WTC11 (cell line): ENCODE measurements around the gene SHISA7. TPM values are rescaled to one million over a fixed set of nuclear protein-coding genes. Genes with fewer than 3 reads are reported as not detected.

Experiments
- ATAC-seq: fragments of 200-7000 bp; cut with Tn5 transposase; 2 replicates; pipeline ENCODE4 v1.10.0; 2021; ENCODE audit warnings: mild to moderate bottlenecking, moderate library complexity
- CTCF ChIA-PET: fragments of 300-600 bp; sonication (Branson Sonifier 250); formaldehyde crosslinking; loops from one replicate; lab custom pipeline; 2021; ENCODE audit warnings: antibody characterized with exemption; lab: Charles Lee
- POLR2A ChIA-PET: fragments of 350-600 bp; sonication (Branson Sonifier 250); formaldehyde crosslinking; loops from one replicate; lab custom pipeline; 2021; ENCODE audit warnings: antibody characterized with exemption; lab: Charles Lee
- DNase-seq: peaks from one replicate; pipeline ENCODE4 v3.0.0; 2021; ENCODE audit warnings: low spot score
- H3K27ac Mint-ChIP-seq: 2 replicates; pipeline ENCODE4 v1.8.0; 2021; ENCODE audit warnings: mixed read lengths
- H3K27me3 Mint-ChIP-seq: 2 replicates; pipeline ENCODE4 v1.8.0; 2021; ENCODE audit warnings: low read depth, mild to moderate bottlenecking, moderate library complexity, mixed read lengths
- H3K36me3 Mint-ChIP-seq: 2 replicates; pipeline ENCODE4 v1.8.0; 2021; ENCODE audit warnings: mixed read lengths
- H3K4me1 Mint-ChIP-seq: 2 replicates; pipeline ENCODE4 v1.8.0; 2022; ENCODE audit warnings: mixed read lengths
- H3K4me3 Mint-ChIP-seq: 2 replicates; pipeline ENCODE4 v1.8.0; 2021; ENCODE audit warnings: mild to moderate bottlenecking, moderate library complexity, mixed read lengths
- H3K9me3 Mint-ChIP-seq: 2 replicates; pipeline ENCODE4 v1.8.0; 2021; ENCODE audit warnings: mixed read lengths
- CREM ChIP-seq: sonication (generic); formaldehyde crosslinking; IDR thresholded peaks from 2 replicates; pipeline ENCODE4 v1.8.1; 2022; ENCODE audit warnings: mild to moderate bottlenecking, missing genetic modification reagents, moderate library complexity
- FOXK1 ChIP-seq: sonication (generic); formaldehyde crosslinking; IDR thresholded peaks from 2 replicates; pipeline ENCODE4 v1.8.0; 2022; ENCODE audit warnings: mild to moderate bottlenecking, moderate library complexity, missing genetic modification reagents
- JUN ChIP-seq: sonication (generic); formaldehyde crosslinking; IDR thresholded peaks from 2 replicates; pipeline ENCODE4 v1.8.0; 2023; ENCODE audit warnings: mild to moderate bottlenecking, missing genetic modification reagents
- MYBL2 ChIP-seq: sonication (generic); formaldehyde crosslinking; IDR thresholded peaks from 2 replicates; pipeline ENCODE4 v1.8.1; 2023; ENCODE audit warnings: mild to moderate bottlenecking, moderate library complexity, missing genetic modification reagents
- NFATC4 ChIP-seq: fragments of 250-450 bp; sonication (Bioruptor Pico); IDR thresholded peaks from 2 replicates; pipeline ENCODE4 v1.9.0; 2021; ENCODE audit warnings: mild to moderate bottlenecking
- TCF7 ChIP-seq: sonication (generic); formaldehyde crosslinking; IDR thresholded peaks from 2 replicates; pipeline ENCODE4 v1.8.0; 2022; ENCODE audit warnings: mild to moderate bottlenecking, low read depth, missing genetic modification reagents, moderate library complexity
- TEAD1 ChIP-seq: sonication (generic); formaldehyde crosslinking; IDR thresholded peaks from 2 replicates; pipeline ENCODE4 v1.8.0; 2022; ENCODE audit warnings: mild to moderate bottlenecking, missing genetic modification reagents
- ZNF423 ChIP-seq: fragments of 250-450 bp; sonication (Bioruptor Pico); IDR thresholded peaks from 2 replicates; pipeline ENCODE4 v2.1.2; 2022; ENCODE audit warnings: mild to moderate bottlenecking, moderate library complexity
- total RNA-seq: library from RNA; stranded (reverse); gene quantifications from 3 replicates; pipeline ENCODE4 v1.2.3, GENCODE V29; 2021
- TF ChIP-seq, protein P1 (sequence below): sonication (generic); formaldehyde crosslinking; IDR thresholded peaks from 2 replicates; pipeline ENCODE4 v1.8.0; 2022; ENCODE audit warnings: mild to moderate bottlenecking, missing genetic modification reagents
- TF ChIP-seq, protein P2 (sequence below): fragments of 250-450 bp; sonication (Bioruptor Pico); IDR thresholded peaks from 2 replicates; pipeline ENCODE4 v1.9.0; 2021; ENCODE audit warnings: mild to moderate bottlenecking
- TF ChIP-seq, protein P3 (sequence below): sonication (generic); formaldehyde crosslinking; IDR thresholded peaks from 2 replicates; pipeline ENCODE4 v1.8.1; 2022; ENCODE audit warnings: missing genetic modification reagents, borderline replicate concordance
- TF ChIP-seq, protein P4 (sequence below): sonication (generic); formaldehyde crosslinking; IDR thresholded peaks from 2 replicates; pipeline ENCODE4 v1.8.0; 2022; ENCODE audit warnings: missing genetic modification reagents

SHISA7 gene
- total RNA-seq, 1 experiment from 2014 or later: 0.79 TPM

DNA sequence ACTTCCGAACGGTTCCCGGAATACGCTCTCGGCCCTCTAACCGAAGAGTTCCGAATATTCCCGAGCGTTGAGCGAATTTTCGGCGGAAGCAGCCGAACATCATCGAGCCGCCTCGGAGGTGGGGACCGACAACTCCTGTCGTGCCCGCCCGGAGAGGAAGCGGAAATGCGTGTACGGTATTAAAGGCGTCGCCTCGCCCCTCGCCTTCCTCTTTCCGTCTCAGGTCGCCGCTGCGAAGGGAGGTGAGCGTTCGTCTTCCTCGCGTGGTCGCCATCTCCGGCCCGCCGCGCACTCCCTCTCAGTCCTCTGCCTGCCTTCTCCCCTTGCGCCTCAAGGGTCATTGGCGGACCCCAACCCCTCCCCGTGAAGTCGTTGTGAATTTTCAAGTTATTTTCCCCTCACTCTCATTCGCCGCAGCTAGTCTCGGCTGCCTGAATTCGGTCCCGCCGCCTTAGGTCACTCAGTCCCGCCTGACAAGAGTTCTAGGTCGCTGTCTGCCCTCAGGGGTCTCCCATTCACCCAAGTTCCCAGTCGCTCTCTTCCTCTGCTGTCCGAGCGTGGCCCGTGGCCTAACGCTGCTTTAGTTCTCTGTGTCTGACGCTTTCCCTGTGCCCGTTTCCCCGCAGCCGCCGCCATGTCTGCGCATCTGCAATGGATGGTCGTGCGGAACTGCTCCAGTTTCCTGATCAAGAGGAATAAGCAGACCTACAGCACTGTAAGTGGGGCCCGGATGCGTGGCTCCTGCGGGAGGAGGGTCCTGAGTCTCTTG is 57.2 kb downstream of the SHISA7 start, which contains the start of gene RPL28 (continued):
- TF ChIP-seq, protein P1, sequence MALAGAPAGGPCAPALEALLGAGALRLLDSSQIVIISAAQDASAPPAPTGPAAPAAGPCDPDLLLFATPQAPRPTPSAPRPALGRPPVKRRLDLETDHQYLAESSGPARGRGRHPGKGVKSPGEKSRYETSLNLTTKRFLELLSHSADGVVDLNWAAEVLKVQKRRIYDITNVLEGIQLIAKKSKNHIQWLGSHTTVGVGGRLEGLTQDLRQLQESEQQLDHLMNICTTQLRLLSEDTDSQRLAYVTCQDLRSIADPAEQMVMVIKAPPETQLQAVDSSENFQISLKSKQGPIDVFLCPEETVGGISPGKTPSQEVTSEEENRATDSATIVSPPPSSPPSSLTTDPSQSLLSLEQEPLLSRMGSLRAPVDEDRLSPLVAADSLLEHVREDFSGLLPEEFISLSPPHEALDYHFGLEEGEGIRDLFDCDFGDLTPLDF (CRISPR knock-in tag): no peak
- TF ChIP-seq CREM (CRISPR knock-in tag) (peak; percentile 84; the same call in 1 of the 2 replicates), TCF7 (CRISPR knock-in tag) (no peak), TEAD1 (CRISPR knock-in tag) (peak; percentile 90), JUN (CRISPR knock-in tag) (peak; percentile 70; the same call in 1 of the 2 replicates), NFATC4 (CRISPR knock-in tag) (no peak), MYBL2 (peak; percentile 84), FOXK1 (peak; percentile 82)
- TF ChIP-seq, protein P2, sequence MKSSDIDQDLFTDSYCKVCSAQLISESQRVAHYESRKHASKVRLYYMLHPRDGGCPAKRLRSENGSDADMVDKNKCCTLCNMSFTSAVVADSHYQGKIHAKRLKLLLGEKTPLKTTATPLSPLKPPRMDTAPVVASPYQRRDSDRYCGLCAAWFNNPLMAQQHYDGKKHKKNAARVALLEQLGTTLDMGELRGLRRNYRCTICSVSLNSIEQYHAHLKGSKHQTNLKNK (CRISPR knock-in tag): peak; percentile 16; the same call in 1 of the 2 replicates

DNA sequence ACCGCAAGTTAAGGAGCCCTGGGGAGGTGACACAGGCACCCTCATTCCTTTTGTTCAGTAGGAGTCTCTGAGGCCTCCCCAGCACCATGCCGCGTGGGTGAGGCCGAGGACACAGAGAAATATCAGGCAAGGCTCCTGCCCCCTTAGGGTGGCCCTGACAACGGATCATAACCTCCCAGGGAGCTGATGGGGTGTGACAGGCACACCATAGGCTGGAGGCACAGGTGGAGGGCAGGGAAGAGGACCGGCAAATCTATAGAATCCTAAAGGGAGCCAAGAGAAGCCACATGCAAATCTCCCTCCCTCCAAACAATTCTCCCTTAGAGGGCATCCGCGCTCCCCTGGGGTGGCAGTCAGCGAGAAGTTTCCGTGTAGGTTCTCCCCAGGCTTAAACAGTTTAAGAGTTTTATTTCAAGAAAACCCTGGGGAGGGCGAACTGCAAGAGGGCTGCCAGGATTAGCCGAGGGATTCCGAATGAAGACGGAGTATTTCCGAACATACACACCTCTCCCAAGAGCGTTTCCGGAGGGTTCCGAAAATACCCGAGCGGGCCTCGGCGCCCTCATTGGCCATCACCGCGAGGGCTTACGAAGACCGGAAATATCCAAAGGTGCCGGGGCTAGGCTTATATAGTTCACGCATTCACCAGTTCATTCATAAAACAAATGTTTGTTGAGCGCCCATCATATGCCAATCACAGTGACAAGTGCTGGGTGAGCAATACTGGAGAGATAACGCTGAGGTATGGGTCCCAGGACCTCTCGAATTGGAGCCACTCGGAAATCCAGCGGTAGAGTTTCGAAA is 58.0 kb downstream of the SHISA7 start:
- Mint-ChIP-seq H3K36me3 (peaks cover 41% of the 10 kb centered on the region), H3K27ac (peak overlapping the region; percentile 99), H3K4me3 (peak overlapping the region; percentile 100), H3K27me3 (peaks cover 24% of the 10 kb centered on the region), H3K9me3 (no peaks in the 10 kb centered on the region), H3K4me1 (peaks cover 40% of the 10 kb centered on the region)
- DNase-seq (peak; percentile 98), ATAC-seq (peak; percentile 82)
- CTCF ChIA-PET: interaction anchor here (0.9 to 3.0 kb wide), 12 partner anchors 9 to 768 kb away, joined by 3 to 26 read pairs (median 8); partner anchors contain the start of gene KMT5C
- TF ChIP-seq, protein P3, sequence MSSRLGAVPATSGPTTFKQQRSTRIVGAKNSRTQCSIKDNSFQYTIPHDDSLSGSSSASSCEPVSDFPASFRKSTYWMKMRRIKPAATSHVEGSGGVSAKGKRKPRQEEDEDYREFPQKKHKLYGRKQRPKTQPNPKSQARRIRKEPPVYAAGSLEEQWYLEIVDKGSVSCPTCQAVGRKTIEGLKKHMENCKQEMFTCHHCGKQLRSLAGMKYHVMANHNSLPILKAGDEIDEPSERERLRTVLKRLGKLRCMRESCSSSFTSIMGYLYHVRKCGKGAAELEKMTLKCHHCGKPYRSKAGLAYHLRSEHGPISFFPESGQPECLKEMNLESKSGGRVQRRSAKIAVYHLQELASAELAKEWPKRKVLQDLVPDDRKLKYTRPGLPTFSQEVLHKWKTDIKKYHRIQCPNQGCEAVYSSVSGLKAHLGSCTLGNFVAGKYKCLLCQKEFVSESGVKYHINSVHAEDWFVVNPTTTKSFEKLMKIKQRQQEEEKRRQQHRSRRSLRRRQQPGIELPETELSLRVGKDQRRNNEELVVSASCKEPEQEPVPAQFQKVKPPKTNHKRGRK (CRISPR knock-in tag): no peak
- POLR2A ChIA-PET: interaction anchor here (0.6 to 2.2 kb wide), 9 partner anchors 12 to 271 kb away, joined by 3 to 21 read pairs (median 3); partner anchors contain the start of genes IL11, KMT5C and UBE2S

DNA sequence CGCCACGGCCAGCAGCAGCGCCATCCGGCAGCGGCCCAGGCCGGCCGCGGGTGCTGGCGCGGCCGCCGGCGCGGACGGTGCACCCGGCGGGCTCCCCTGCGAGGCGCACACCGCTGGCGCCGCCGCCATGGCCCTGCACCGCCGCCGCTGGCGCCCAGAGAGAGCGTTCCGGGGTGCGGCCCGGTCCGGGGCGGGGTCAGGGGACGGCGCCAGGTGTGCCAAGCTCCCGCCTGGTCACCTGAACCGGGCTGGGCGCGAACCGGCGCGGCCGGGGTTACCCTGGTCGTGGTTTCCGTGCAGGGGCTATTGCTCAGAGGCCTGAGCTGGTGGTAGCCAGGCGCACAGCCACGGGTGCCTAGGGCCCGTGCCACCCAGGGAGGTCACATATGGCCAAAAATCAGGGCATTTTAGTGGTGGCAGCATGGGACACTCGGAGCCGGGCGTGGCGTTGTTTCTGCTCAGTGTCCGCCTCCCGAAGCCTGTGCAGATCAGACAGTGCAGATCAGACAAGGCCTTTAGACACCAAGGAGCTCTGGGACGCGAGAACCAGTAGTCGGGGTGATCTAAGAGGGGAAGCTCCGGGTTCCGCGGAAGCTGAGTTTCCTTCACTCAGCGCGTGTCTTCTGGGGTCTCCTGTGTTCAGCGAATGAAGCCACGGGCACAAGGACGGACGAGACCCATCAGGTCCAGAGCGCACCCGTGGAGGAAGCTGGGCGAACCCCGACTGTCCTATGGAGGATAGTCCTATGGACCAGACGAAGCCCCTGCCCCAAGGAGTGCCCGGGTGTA is 58.8 kb downstream of the SHISA7 start, which contains the start of gene TMEM238:
TSS of gene TMEM238 (minus strand) at position 162 of the 789 bp plus-strand sequence. CDS start at position 129, 33 bp downstream.
- H3K27ac Mint-ChIP-seq: peak within 1 kb of the TSS; percentile 99
- ChIA-PET POLR2A (interaction anchor here (0.6 to 2.2 kb wide), 15 partner anchors 9 to 272 kb away, joined by 3 to 21 read pairs (median 3); partner anchors contain the start of genes IL11, KMT5C and UBE2S), CTCF (interaction anchor here (0.6 to 3.0 kb wide), 27 partner anchors 9 to 769 kb away, joined by 3 to 26 read pairs (median 5); partner anchors contain the start of genes DNAAF3, HSPBP1, IL11 and KMT5C)
- peaks cover 35% of the 10 kb centered on the region for H3K36me3 Mint-ChIP-seq
- no peak for DNase-seq
- no peaks in the 10 kb centered on the region for H3K9me3 Mint-ChIP-seq
- ATAC-seq: no peak; the same call in 1 of the 2 replicates
- TF ChIP-seq, protein P4, sequence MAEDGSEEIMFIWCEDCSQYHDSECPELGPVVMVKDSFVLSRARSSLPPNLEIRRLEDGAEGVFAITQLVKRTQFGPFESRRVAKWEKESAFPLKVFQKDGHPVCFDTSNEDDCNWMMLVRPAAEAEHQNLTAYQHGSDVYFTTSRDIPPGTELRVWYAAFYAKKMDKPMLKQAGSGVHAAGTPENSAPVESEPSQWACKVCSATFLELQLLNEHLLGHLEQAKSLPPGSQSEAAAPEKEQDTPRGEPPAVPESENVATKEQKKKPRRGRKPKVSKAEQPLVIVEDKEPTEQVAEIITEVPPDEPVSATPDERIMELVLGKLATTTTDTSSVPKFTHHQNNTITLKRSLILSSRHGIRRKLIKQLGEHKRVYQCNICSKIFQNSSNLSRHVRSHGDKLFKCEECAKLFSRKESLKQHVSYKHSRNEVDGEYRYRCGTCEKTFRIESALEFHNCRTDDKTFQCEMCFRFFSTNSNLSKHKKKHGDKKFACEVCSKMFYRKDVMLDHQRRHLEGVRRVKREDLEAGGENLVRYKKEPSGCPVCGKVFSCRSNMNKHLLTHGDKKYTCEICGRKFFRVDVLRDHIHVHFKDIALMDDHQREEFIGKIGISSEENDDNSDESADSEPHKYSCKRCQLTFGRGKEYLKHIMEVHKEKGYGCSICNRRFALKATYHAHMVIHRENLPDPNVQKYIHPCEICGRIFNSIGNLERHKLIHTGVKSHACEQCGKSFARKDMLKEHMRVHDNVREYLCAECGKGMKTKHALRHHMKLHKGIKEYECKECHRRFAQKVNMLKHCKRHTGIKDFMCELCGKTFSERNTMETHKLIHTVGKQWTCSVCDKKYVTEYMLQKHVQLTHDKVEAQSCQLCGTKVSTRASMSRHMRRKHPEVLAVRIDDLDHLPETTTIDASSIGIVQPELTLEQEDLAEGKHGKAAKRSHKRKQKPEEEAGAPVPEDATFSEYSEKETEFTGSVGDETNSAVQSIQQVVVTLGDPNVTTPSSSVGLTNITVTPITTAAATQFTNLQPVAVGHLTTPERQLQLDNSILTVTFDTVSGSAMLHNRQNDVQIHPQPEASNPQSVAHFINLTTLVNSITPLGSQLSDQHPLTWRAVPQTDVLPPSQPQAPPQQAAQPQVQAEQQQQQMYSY (CRISPR knock-in tag): no peak
- peak; percentile 36; the same call in 1 of the 2 replicates for TF ChIP-seq ZNF423 (CRISPR knock-in tag)
- peaks cover 30% of the 10 kb centered on the region for H3K27me3 Mint-ChIP-seq
- peak within 1 kb of the TSS; percentile 100 for H3K4me3 Mint-ChIP-seq
- peaks cover 36% of the 10 kb centered on the region for H3K4me1 Mint-ChIP-seq
